SK-N-SH treated with all-trans-retinoic acid at 6 μM for 48 hours (cell line): Measurements from ENCODE around the gene EXO1.

ENCODE experiments used
- CREB5 ChIP-seq: fragments of 250-450 bp; sonication (Bioruptor Pico); IDR thresholded peaks from 2 replicates; pipeline ENCODE4 v1.5.1; 2020; ENCODE audit warnings: low read depth, mild to moderate bottlenecking, moderate library complexity
- TOX ChIP-seq: fragments of 250-450 bp; sonication (Bioruptor Pico); IDR thresholded peaks from 2 replicates; pipeline ENCODE4 v1.8.0; 2021; ENCODE audit warnings: mild to moderate bottlenecking, moderate library complexity, borderline replicate concordance
- ZC3H10 ChIP-seq: fragments of 250-450 bp; sonication (Bioruptor Pico); IDR thresholded peaks from 2 replicates; pipeline ENCODE4 v1.5.1; 2021; ENCODE audit warnings: mild to moderate bottlenecking, moderate library complexity

- TF ChIP-seq ZC3H10 (CRISPR knock-in tag): no peak
- no peak for TF ChIP-seq CREB5
- TF ChIP-seq TOX: no peak
Observed at GRCh38 chr1:241926141-241926540, 78.1 kb downstream of the EXO1 start.
